Erythroblast (primary cell): ENCODE results near the gene IZUMO4.

Experiments used
- GATA1 ChIP-seq: IDR thresholded peaks from 2 replicates; pipeline ENCODE4 v1.6.1; 2011; ENCODE audit warnings: low read depth, mild to moderate bottlenecking, control low read depth, low read length, moderate library complexity
- POLR2A ChIP-seq: IDR thresholded peaks from 2 replicates; pipeline ENCODE4 v1.6.1; 2011; ENCODE audit warnings: mild to moderate bottlenecking, low read length

- TF ChIP-seq POLR2A (no peak), GATA1 (no peak)
These were observed 27.1 kb downstream of the IZUMO4 start for GRCh38 chr19:2123682-2124387.
